ENCODE results near the gene JAML. TPM values are rescaled to one million over a fixed set of nuclear protein-coding genes. Genes with fewer than 3 reads are reported as not detected.

The JAML gene, protein sequence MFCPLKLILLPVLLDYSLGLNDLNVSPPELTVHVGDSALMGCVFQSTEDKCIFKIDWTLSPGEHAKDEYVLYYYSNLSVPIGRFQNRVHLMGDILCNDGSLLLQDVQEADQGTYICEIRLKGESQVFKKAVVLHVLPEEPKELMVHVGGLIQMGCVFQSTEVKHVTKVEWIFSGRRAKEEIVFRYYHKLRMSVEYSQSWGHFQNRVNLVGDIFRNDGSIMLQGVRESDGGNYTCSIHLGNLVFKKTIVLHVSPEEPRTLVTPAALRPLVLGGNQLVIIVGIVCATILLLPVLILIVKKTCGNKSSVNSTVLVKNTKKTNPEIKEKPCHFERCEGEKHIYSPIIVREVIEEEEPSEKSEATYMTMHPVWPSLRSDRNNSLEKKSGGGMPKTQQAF
- polyA plus RNA-seq (ENCODE audit: insufficient read length) = 3.0 TPM

DNA sequence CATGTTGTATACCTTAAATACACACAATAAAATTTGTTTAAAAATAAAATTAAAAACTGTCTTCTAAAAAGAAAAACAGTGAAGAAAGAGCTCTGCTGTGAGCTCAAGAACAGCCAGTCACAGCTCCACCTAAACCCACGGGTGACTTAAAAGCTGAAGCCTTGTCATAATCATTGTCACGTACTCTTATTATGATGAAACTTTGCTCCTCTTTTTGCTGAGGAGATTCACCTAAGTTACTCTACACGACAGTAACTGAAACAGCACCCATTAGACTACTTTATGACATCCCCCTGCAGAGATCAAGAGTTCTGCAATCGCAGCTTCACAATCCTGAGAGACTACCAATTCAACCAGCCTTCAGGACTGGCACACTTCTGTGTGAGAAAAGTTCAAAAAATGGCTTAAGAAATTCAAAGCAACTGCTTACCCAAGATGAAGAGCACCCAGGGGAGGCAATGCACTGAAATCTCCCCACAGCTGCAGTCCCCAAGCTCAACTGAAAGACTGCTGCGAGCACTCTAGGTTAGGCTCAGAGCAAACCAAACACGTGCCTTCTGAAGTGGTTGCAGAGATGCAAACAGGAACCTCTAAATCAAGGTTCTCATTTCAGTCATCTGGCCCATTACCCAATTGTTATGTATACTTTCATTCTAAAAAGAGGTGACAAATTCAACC is at the start of gene JAML:
Gene JAML, minus strand, starts transcription at position 501 of the 678 bp plus-strand sequence. CDS start 10,145 bp downstream, outside the sequence.
- DNase-seq = no peak

DNA sequence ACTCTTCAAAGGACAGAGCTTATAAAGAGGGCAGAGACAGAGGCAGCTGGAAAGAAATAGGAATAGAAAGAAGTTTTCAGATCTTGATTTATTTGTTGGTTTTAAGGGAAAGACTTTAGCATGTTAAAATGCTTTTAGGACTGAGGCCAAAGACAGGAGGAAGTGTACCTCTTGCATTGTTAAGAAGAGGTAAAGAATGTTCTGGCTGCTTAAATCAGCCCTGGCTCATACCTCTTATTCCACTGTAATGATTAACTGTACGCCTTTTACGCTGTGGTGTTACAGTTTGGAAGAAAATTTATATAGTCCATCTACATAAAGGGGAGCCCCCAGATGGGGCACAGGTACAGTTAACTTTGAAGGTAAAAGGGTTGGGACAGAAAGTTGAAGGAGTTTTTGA is 49.4 kb upstream of the JAML start:
- no peak for DNase-seq

DNA sequence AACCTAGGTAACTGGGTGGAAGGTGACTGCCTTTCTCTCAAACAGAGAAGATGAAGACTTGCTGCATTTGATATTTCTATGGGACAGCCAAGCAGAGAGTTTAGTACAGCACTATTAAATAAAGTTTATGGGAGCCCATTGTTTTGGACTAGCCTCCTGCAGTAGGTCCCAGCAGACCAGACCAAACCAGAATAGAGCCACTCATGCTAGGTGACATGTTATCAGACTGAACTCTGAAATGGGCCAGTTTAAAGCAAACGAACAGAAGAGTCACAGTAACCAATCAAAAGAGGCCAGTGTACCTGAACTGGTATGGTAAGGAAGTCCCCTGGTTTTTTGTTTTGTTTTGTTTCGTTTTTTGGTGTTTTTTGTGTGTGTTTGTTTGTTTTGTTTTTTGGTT is 47.2 kb upstream of the JAML start:
- no peak for DNase-seq

DNA sequence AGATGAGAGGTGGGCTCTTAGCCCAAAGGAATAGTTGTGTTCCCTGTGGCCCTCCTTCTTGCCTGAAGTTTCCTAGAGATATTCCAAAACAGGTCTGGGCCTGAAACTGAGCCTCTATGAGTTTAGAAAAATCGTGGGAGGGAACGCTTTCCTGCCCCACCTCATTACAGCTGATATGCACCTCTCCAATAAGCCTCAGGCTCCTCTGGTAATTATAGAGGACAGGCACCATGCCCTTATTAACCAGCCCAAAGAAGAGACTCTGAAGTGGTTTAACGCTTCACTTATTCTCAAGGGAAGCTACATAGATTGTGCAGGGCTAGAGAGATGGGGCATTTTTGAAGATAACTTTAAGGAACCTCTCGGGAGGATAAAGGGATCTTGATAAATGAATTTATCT is 42.7 kb upstream of the JAML start:
- DNase-seq = no peak

DNA sequence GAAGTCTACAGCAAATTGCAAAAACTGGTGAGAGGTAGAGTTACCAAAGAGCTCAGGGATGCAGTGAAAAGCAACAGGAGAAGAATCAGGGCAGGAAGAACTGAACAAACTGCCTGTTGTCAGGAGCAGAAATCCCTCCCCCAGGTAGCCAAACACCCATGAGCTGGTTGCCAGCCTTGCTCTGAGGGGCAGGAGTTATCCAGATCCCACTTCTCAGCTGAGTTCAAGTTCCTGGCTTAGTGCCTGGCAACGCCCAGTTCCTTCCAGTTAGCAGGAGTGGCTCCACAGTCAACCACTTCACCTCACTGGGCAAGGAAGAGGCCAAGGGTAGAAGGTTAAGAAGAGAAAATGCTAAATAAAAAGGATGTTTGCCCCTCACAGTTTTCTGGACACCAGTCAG is 41.1 kb upstream of the JAML start:
- DNase-seq = no peak

DNA sequence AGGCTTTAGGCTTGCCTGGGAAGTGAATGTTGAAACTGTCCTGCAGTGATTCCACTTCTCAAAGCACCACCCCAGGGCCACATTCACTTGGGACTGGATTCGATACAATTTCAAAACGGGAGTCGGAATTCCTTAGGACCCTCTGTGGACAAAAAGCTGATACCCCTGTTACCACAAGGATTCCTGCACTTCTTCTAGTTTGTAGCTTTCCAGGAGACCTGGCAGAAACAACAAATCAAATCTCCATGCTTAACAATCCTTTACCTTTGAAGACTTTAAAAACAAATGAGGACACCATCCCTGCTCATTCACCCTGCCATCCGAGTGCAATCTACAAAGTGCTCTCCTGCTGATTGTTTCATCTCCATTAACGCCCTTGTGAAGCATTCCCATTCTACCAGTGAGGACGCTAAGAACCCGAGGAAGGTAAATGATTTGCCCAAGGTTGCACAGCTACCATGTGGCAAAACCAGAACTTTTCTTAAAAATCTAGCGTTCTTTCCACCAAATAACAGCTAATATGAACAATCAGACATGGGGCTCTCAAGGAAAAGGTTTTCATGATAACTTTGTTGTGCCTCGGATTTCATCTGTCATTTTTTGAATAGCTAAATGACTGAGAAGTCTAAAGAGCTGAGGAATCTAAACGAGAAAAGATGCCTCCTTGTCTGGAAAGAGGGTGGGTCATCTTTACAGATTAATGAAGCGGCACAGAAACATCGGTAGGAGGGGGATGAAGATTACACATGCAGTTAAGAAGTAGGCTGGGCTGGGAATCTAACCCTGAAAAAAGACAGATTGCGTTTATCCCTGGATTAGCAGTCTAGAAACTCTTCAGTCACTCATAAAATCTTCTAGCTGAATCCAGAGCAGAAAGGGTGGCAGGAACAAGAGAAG is 40.0 kb upstream of the JAML start:
- DNase-seq = no peak

DNA sequence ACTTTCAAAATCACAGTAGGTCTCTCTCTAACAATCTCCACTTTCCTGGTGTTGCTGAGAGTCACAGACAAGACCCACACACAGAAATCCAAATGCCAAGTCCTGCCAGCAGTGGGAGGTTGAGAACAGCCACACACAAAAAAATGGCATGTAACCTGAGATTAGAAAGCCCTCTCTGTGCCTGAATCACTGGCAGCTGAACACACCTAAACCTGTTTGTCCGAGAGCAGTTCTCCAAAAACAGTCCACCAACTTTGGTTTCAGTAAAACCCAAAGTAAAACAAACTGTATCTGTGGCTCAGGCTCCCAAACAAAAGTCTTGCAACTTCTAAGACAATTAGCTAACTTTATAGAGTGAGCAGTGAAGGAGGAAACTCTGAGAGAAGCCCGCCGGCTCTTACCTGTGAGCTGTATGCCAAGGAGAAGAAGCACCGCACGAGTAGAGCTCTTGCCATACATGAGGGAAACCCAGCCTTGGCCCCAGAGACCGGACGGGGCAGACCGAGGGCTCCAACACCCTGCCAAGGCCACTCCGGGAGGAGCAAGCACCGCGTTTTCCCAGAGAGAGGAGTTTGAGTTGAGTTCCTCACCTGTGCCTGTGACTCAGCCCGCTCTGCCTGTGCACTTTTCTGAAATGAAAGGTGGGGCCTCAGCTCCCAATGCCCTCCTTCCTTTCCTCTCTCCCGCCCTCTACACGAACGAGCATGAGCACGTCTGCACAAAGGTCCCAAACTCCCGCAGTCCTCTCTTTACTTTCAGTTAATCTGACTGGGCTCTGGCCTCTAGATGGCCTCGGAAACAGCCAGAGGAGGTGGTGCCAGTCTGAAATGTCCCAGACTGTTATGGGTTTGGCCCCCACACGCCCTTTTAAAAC is 39.1 kb upstream of the JAML start, which contains the start of gene MPZL2:
Gene MPZL2, minus strand, starts transcription at position 603 of the 874 bp plus-strand sequence. Its CDS starts 144 bp downstream, at position 459.
- no peak for DNase-seq

DNA sequence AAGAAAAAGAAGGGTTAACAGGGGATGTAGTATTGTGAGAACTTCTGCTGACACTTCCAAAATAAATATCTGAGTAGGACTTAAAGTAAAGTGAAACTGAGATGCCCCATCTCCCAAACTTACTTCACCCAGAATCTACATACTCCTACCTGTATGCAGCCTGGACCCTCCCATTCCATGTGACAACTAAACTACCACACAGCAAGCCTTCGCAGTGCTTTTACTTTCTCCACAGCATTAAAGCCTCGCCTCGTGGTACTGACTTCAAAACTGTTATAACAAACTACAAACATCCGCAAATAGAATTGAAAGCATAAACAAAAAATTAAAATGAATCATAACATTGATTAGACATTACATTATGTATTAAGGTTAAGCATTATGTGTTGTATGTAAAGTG is 38.3 kb upstream of the JAML start:
- no peak for DNase-seq

DNA sequence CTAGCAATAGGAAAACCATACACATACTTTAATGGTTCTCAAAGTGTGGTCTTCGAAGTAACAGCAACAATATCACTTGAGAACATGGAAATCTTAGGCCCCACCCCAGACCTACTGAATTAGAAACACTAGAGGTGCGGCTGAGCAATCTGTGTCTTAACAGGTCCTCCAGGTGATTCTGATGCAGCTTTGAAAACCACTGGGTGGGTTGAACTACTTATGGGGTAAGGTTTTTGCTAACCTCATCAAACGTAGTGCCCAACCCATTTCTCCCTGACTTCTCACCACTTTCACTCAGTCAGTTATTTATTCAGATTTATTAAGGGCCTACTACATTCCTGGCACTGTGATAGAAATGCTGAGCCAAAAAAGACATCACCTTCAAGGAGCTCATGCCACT is 35.5 kb upstream of the JAML start:
- no peak for DNase-seq

DNA sequence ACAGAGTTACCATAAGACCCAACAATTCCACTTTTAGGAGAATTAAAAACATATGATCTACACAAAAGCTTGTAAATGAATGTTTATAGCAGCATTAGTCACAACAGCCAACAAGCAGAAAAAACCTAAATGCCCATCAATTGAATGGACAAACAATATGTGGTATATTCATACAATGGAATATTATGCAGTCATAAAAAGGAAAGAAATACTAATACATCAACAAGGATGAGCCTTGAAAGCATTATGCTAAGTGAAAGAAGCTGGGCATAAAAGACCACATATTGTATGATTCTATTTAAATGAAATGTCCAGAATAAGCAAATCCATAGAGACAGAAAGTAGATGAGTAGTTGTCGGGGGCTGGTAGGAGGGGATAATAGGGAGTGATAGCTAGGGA is 34.3 kb upstream of the JAML start:
- DNase-seq = no peak

DNA sequence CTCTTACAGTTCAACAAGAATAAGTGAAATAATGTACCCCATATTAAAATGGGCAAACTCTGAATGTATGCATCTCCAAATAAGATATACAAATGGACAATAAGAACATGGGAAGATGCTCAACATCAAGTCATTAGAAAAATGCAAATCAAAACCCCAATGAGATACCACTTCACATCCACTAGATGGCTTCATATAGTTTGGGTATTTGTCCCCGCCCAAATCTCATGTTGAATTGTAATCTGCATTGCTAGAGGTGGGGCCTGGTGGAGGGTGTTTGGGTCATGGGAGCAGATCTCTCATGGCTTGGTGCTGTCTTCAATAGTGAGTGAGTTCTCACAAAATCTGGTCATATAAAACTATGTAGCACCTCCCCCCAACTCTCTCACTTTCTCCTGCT is 33.6 kb upstream of the JAML start:
- DNase-seq = no peak

DNA sequence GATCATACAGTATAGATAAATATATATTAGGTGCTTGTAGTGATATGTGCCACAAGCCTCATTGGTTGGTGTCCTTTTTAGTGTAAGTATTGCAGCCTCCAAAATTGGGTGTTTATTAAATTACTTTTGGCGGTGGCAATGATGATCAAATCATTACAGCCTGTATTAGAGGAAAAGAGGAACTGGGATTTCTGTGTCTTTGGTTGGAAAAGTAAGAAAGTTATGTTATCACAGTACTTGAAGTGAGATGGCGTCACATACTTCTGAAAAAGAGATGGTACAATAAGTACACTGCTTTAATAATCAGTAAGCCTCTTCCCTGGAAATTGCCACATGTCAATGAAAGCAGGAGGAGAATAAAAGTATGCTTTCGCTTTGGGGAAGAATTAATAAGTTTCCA is 27.9 kb upstream of the JAML start:
- no peak for DNase-seq

DNA sequence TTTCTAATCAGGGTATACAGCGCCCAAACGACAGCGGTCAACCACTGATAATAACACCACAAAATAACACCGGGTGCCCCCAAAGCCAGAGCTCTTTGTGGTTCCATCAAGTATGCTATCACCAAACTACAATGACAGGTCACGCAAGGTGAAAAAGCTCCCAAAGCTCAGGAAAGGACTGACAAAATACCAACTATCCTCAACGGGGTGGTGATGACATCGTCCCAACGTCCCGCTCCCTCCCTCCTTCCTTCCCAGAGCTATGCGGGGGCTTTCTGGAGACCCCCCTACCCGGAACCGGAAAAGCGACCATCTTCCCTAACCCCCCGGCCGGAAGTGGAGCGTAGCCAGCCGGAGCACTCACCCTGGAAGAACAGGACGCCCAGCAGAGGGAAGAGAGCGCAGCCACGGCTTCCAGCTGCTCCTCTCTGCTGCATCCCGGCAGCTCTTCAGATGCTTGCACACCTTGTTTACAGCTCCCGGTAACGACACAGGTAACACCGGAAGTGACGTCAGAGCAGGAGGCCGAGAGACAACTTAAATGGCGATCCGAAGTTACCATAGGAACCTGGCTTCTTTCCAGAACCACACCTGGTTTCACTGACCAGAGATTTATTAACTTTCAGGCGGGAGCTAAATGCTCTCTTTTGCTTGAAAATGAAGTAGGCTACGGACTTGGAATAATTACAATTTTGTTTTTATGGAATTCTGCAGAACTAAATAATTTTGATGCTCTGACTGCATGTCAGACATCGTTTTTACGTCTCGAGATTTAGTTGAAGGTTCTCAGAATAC is 27.2 kb upstream of the JAML start, which contains the start of gene MPZL3:
Gene MPZL3, minus strand, starts transcription at position 508 of the 795 bp plus-strand sequence. Its CDS starts 71 bp downstream, at position 437.
- peak; percentile 81 for DNase-seq

DNA sequence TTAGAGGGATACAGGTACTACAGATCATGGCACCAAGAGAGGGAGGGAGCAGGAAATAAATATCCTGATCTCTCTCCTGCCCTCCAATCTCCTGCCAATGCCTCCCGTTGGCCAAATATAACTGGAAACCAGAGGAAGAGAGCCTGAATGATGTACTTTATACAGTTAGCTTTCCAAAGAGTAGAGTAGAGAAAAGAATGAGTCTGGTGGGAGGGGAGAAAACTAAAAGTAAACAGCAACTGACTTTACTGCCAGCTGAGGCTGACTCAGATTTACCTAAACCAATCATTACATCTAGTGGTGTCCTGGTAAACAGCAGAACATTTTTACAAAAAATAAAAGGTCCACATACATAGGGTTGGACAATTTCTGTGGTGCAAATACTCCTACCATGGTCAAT is 22.2 kb upstream of the JAML start:
- no peak for DNase-seq

DNA sequence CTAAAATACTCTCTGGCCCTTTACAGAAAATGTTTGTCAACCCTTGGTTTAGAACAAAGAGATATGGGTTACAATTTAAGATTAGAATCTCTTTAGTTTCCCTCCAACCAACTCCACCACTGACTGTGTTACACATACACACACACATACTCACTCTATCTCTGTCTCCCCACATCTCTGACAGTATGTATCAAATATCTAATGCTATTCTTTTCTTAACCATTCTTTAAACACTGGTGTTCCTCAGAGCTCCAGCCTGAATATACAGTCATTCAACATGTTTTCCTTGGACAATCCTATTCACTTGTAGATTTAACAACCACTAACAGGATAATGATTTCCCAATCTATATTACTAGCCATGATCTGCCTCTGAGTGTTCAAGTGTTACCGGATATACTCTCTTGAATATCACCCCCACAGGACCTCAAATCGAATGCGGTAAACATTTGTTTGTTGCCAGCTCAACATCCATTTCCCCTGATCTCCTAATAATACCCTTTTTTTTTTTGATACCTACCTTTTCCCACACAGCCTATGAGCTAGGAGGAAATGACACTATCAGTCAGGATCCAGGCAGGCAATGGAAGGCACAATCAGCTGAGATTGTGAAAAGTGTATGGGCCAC is 21.2 kb upstream of the JAML start:
- DNase-seq = no peak

DNA sequence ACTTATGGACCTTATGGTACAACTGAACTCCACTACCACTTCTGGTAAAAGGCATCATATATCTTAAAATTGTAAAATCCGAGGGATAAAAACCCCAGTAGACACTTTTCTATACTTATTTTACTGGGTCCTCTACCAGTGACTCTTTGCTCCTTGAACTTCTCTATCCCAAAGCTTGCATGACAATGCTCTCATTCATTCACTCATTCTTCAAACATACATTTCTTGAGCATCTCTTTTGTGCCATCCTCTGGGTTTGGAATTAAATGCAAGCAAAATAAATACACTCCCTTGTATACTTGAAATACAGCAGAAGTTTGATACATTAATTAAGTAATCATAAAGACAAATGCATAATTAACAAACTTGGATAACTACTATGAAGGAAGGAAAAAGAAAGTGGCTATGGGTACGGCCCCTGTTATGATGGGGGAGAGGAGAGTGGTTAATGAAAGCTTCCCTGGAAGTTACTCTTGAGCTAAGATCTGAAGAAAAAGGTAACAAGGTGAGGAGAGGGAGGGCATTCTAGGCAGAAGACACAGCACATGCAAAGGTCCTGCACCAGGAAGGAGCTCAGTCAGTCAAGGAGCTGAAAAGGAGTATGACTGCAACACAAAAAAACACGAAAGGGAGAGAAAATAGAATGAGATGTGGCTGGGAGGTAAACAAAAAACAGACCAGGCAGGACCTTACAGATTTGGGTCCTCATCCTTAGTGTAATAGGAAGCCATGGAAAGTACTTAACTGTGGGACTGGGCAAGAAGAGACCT is 19.4 kb upstream of the JAML start:
- DNase-seq = no peak

DNA sequence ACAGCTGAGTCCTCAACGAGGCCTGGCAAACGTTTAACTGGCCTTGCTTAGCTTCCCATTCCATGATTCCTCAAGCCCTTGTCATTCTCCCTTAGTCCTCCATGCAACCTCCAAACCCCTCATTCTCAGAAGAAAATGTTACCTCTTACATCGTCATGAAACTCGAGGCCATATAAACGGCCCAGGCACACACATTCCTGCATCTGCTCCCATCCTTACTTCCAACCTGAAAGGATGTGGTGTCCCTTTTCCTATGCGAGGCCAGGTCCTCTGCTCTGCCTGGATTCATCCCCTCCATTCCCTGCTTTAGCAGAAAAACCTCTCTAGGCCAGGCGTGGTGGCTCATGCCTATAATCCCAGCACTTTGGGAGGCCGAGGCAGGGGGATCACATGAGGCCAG is 18.4 kb upstream of the JAML start:
- no peak for DNase-seq

DNA sequence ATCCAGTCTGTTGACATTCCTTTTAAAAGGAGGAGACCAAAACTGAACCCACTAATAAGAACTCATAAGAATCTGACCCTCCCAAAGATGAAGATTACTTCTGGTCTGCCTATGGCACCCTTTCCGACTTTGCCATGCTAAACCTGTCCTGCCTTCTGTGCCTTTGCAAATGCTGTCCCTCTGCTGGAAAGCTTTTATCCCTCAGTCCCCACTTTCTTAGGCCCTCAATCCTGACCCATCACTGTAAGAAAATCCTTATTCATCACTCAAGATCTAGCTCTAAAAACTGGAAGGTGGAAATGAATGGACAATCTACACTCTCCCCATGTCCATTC is 16.9 kb upstream of the JAML start:
- no peak for DNase-seq

DNA sequence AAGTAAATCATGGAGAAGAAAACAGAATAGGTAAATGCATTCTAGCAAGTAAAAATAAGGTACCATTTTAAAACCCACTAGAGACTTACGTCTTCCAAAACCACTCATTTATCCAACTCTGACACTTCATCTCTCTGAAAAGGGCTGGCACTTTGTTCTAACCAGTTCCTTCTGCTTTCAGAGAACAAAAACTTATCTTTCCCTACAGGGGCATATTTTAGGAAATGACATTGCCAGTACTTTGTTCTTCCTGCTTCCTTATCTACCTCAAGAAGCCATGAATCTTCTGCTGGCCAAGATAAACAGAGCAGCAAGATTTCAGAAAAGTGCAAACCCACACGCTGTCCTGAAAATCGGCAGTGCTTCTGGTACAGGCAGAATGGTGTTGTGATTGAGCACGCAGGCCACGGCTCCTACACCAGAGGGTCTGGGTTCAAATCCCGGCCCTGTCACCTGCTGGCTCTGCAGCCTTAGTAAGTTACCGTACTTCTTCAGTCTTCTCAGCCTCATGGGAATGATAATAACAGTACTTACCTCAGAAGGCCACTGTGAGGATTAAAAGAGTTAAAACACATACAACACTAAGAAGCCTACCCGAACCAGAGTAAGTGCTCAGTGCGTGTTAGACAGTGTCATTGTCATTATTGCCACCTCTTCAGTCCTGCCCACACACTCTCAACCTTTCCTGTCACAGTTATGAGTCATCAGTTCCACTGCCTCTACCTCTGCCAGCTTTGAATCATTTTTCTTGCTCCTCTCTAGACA is 16.4 kb upstream of the JAML start:
- no peak for DNase-seq

Measured in hindlimb muscle (tissue), 1 donor.